DND-41 (cell line): Measurements from ENCODE around the gene ALPL.

Experiments
- CTCF ChIP-seq: IDR thresholded peaks from 2 replicates; pipeline ENCODE4 v1.5.1; 2012; ENCODE audit warnings: borderline replicate concordance, low read length, moderate library complexity, mild to moderate bottlenecking; ENCODE audit not compliant: poor library complexity, severe bottlenecking; ENCODE audit errors: extremely low read depth
- EZH2 ChIP-seq: IDR thresholded peaks from 3 replicates; pipeline ENCODE4 v1.6.1; 2012; ENCODE audit warnings: borderline replicate concordance, low read depth, mild to moderate bottlenecking, moderate library complexity, low read length, inconsistent platforms; ENCODE audit not compliant: severe bottlenecking

DNA sequence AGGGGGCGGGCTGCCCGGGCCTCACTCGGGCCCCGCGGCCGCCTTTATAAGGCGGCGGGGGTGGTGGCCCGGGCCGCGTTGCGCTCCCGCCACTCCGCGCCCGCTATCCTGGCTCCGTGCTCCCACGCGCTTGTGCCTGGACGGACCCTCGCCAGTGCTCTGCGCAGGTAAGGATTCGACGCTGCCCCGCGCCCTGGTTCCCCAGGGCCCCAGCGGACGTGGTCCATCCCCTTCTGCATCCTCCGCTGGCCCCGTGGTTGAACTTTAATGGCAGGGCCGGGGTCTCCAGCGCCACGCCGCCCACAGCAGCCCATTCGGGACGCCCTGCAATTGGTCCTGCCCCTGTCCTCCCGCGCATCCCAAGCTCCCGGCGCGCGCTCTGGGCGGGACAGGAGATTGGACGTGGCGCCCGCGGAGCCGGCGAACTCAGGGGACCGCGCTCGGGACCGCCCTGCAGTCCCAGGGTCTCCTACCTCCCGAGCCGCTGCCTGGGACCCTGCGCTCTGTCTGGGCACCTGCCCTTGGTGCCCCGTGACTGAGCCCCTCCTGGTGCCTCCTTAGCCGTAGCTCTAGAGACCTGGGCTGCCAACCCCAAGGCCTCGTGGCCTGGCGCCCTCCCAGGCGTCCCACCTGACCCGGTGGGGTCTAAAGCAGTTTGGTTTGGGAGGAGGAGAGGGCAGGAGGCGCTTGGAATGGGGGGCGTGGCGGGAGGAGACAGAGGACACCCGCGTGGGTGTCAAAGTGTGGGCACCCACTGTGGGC is at the start of gene ALPL:
- no peak for TF ChIP-seq CTCF
- no peak for TF ChIP-seq EZH2
